ENCODE data around the gene ZNF236. TPM values are rescaled to one million over a fixed set of nuclear protein-coding genes. Genes with fewer than 3 reads are reported as not detected.

ZNF236 gene
- total and polyA plus RNA-seq, 10 of the 15 experiments (the other 5 are each of a cell fraction or from before 2014, with no cell fraction given): 1.0 to 14.4 (median 5.9) TPM

GRCh38 chr18:76922107-76922506 lies 99.8 kb downstream of the ZNF236 start (continued):
- TF ChIP-seq, protein P1, sequence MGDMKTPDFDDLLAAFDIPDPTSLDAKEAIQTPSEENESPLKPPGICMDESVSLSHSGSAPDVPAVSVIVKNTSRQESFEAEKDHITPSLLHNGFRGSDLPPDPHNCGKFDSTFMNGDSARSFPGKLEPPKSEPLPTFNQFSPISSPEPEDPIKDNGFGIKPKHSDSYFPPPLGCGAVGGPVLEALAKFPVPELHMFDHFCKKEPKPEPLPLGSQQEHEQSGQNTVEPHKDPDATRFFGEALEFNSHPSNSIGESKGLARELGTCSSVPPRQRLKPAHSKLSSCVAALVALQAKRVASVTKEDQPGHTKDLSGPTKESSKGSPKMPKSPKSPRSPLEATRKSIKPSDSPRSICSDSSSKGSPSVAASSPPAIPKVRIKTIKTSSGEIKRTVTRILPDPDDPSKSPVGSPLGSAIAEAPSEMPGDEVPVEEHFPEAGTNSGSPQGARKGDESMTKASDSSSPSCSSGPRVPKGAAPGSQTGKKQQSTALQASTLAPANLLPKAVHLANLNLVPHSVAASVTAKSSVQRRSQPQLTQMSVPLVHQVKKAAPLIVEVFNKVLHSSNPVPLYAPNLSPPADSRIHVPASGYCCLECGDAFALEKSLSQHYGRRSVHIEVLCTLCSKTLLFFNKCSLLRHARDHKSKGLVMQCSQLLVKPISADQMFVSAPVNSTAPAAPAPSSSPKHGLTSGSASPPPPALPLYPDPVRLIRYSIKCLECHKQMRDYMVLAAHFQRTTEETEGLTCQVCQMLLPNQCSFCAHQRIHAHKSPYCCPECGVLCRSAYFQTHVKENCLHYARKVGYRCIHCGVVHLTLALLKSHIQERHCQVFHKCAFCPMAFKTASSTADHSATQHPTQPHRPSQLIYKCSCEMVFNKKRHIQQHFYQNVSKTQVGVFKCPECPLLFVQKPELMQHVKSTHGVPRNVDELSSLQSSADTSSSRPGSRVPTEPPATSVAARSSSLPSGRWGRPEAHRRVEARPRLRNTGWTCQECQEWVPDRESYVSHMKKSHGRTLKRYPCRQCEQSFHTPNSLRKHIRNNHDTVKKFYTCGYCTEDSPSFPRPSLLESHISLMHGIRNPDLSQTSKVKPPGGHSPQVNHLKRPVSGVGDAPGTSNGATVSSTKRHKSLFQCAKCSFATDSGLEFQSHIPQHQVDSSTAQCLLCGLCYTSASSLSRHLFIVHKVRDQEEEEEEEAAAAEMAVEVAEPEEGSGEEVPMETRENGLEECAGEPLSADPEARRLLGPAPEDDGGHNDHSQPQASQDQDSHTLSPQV (IDR thresholded peaks at IDR 0.05): no peak
- TF ChIP-seq SMARCA5 (IDR thresholded peaks at IDR 0.05) (peak; percentile 40; the same call in 1 of the 2 replicates), NFIC (IDR thresholded peaks at IDR 0.05; ENCODE audit: low read depth, low read length) (no peak), BRCA1 (IDR thresholded peaks at IDR 0.05; ENCODE audit: low read depth, low read length) (no peak), SMC3 (IDR thresholded peaks at IDR 0.05; ENCODE audit: borderline replicate concordance, low read length) (peak; percentile 89), CBFB (IDR thresholded peaks at IDR 0.05; ENCODE audit: low read depth) (no peak), TCF12 (IDR thresholded peaks at IDR 0.05; ENCODE audit: low read depth, low read length) (0 out of 2 replicates have a peak, but pooled peaks have one; percentile 22), RAD21 (IDR thresholded peaks at IDR 0.05; ENCODE audit: insufficient read depth, low read depth, low read length) (peak; percentile 92), SIX5 (IDR thresholded peaks at IDR 0.05; ENCODE audit: low read depth, low read length, severe bottlenecking) (no peak), ASH2L (IDR thresholded peaks at IDR 0.05; ENCODE audit: borderline replicate concordance, low read depth) (no peak), PAX5 (IDR thresholded peaks at IDR 0.05; ENCODE audit: borderline replicate concordance, low read depth, low read length) (no peak), YY1 (IDR thresholded peaks at IDR 0.05; ENCODE audit: low read depth, low read length) (peak; percentile 49; the same call in 1 of the 2 replicates), TBL1XR1 (IDR thresholded peaks at IDR 0.05; ENCODE audit: low read depth, low read length) (no peak), FOXM1 (IDR thresholded peaks at IDR 0.05; ENCODE audit: low read depth, low read length) (0 out of 2 replicates have a peak, but pooled peaks have one; percentile 27)
- TF ChIP-seq, protein P2, sequence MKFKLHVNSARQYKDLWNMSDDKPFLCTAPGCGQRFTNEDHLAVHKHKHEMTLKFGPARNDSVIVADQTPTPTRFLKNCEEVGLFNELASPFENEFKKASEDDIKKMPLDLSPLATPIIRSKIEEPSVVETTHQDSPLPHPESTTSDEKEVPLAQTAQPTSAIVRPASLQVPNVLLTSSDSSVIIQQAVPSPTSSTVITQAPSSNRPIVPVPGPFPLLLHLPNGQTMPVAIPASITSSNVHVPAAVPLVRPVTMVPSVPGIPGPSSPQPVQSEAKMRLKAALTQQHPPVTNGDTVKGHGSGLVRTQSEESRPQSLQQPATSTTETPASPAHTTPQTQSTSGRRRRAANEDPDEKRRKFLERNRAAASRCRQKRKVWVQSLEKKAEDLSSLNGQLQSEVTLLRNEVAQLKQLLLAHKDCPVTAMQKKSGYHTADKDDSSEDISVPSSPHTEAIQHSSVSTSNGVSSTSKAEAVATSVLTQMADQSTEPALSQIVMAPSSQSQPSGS (IDR thresholded peaks at IDR 0.05; ENCODE audit: low read length): no peak
- TF ChIP-seq, protein P3, sequence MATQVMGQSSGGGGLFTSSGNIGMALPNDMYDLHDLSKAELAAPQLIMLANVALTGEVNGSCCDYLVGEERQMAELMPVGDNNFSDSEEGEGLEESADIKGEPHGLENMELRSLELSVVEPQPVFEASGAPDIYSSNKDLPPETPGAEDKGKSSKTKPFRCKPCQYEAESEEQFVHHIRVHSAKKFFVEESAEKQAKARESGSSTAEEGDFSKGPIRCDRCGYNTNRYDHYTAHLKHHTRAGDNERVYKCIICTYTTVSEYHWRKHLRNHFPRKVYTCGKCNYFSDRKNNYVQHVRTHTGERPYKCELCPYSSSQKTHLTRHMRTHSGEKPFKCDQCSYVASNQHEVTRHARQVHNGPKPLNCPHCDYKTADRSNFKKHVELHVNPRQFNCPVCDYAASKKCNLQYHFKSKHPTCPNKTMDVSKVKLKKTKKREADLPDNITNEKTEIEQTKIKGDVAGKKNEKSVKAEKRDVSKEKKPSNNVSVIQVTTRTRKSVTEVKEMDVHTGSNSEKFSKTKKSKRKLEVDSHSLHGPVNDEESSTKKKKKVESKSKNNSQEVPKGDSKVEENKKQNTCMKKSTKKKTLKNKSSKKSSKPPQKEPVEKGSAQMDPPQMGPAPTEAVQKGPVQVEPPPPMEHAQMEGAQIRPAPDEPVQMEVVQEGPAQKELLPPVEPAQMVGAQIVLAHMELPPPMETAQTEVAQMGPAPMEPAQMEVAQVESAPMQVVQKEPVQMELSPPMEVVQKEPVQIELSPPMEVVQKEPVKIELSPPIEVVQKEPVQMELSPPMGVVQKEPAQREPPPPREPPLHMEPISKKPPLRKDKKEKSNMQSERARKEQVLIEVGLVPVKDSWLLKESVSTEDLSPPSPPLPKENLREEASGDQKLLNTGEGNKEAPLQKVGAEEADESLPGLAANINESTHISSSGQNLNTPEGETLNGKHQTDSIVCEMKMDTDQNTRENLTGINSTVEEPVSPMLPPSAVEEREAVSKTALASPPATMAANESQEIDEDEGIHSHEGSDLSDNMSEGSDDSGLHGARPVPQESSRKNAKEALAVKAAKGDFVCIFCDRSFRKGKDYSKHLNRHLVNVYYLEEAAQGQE (IDR thresholded peaks at IDR 0.05; ENCODE audit: low read depth, low read length): no peak
